Lung (tissue), 12 donors: ENCODE results near the gene ALOX15. TPM values are rescaled to one million over a fixed set of nuclear protein-coding genes. Genes with fewer than 3 reads are reported as not detected.

ENCODE experiments used
- ATAC-seq: fragments of 200-7000 bp; cut with Tn5 transposase; one replicate; pipeline ENCODE4 v1.9.1; 2020; ENCODE audit warnings: moderate number of reproducible peaks; ENCODE audit not compliant: insufficient read depth, low FRiP score
- DNase-seq, 3 donors: peaks; one replicate each; pipeline ENCODE4 v3.0.0-alpha.2; 2013 to 2017
- H3K27ac ChIP-seq, 2 donors: one replicate each; pipeline ENCODE4 v1.5.1; 2013; ENCODE audit warnings: mild to moderate bottlenecking in 2 of 2, moderate library complexity in 2 of 2, control low read depth in 1 of 2, inconsistent platforms in 1 of 2, low read depth in 1 of 2, low read length in 1 of 2
- H3K27me3 ChIP-seq, 3 donors: one replicate each; pipeline ENCODE4 v1.5.1; 2013; ENCODE audit warnings: low read length in 2 of 3; ENCODE audit not compliant: control insufficient read depth in 3 of 3, insufficient read depth in 3 of 3
- H3K36me3 ChIP-seq, 4 donors: one replicate each; pipeline ENCODE4 v1.5.1; 2013; ENCODE audit warnings: low read length in 4 of 4, mild to moderate bottlenecking in 1 of 4, moderate library complexity in 1 of 4; ENCODE audit not compliant: control insufficient read depth in 4 of 4, insufficient read depth in 4 of 4
- H3K4me1 ChIP-seq, 5 donors: one replicate each; pipeline ENCODE4 v1.5.1; 2013; ENCODE audit warnings: low read length in 5 of 5, mild to moderate bottlenecking in 2 of 5, moderate library complexity in 1 of 5; ENCODE audit not compliant: control insufficient read depth in 5 of 5, insufficient read depth in 5 of 5
- H3K4me3 ChIP-seq: one replicate; pipeline ENCODE4 v1.5.1; 2013; ENCODE audit warnings: mild to moderate bottlenecking, control low read depth, moderate library complexity
- H3K9ac ChIP-seq, 2 donors: one replicate each; pipeline ENCODE4 v1.5.1; 2013; ENCODE audit warnings: low read length in 2 of 2, control low read depth in 1 of 2; ENCODE audit not compliant: insufficient read depth in 1 of 2
- H3K9me3 ChIP-seq, 4 donors: one replicate each; pipeline ENCODE4 v1.5.1; 2013; ENCODE audit warnings: low read length in 3 of 4, mild to moderate bottlenecking in 1 of 4, moderate library complexity in 1 of 4; ENCODE audit not compliant: control insufficient read depth in 4 of 4, insufficient read depth in 3 of 4
- CTCF ChIP-seq: IDR thresholded peaks from 2 replicates; pipeline ENCODE4 v1.5.1; 2012; ENCODE audit warnings: mild to moderate bottlenecking; ENCODE audit errors: control extremely low read depth, extremely low read depth
- WGBS, 2 donors: extraction: QIAGEN DNeasy Blood & Tissue Kit; methylation state at CpG; one replicate each; pipeline ENCODE4 v1.1.7; 2013; 5-methylcytosine and 5-hydroxymethylcytosine counted together
- polyA plus RNA-seq, 2 donors: library from polyadenylated mRNA; stranded (reverse); fragments of 200-250 nt; gene quantifications; one replicate each; pipeline ENCODE4 v1.2.1, GENCODE V29; 2013
- total RNA-seq, 2 donors: library from RNA; depleted of rRNA in 1 of 2; stranded (reverse); fragments of >200 nt in 1 of 2; gene quantifications; one replicate each; pipeline ENCODE4 v1.2.1, GENCODE V29; 2014 to 2021
- donor health status: control.
- donor health status: control.
- donor health status: Bipolar disorder and iron deficiency.
- donor health status: healthy.
- donor health status: DM: yes; HTN: yes; CAD: no.

Gene ALOX15
- total and polyA plus RNA-seq, 4 donors, result 3.3 to 14.0 (median 5.6) TPM

GRCh38 chr17:4584917-4585637, 56.4 kb downstream of the ALOX15 start:
- H3K9ac ChIP-seq, result peak overlapping the region in 1 of 2 donors; percentile 34
- H3K36me3 ChIP-seq, result no peaks in the 10 kb centered on the region
- H3K4me1 ChIP-seq, result peaks cover 0 to 51% (median 15%) of the 10 kb centered on the region in 5 donors
- DNase-seq, result peak in 1 of 3 donors; percentile 34
- no peak for ATAC-seq
- 19 to 34% methylated on average over 45 to 57 of the region's 57 CpGs for WGBS, 2 donors
- no peak overlapping the region for H3K4me3 ChIP-seq
- no peak overlapping the region for H3K27ac ChIP-seq
- H3K9me3 ChIP-seq, result peaks cover 0 to 2% (median 0%) of the 10 kb centered on the region in 4 donors
- H3K27me3 ChIP-seq, result no peaks in the 10 kb centered on the region
- TF ChIP-seq CTCF, result no peak

GRCh38 chr17:4584101-4584916, 57.2 kb downstream of the ALOX15 start, which contains the start of gene SMTNL2:
TSS of gene SMTNL2 (plus strand) at chr17:4584529. CDS start at chr17:4584606, 77 bp downstream.
- Histone ChIP-seq H3K4me1 (peaks cover 0 to 51% (median 15%) of the 10 kb centered on the region in 5 donors), H3K27me3 (no peaks in the 10 kb centered on the region), H3K4me3 (peak within 1 kb of the TSS; percentile 22), H3K9ac (peak within 1 kb of the TSS in 1 of 2 donors; percentile 34), H3K9me3 (peaks cover 0 to 2% (median 0%) of the 10 kb centered on the region in 4 donors), H3K36me3 (no peaks in the 10 kb centered on the region), H3K27ac (no peak within 1 kb of the TSS)
- 1 to 2% methylated on average over 70 to 100 of the region's 100 CpGs for WGBS, 2 donors
- no peak for TF ChIP-seq CTCF
- DNase-seq (peak; percentile 78 to 90 (median 87)), ATAC-seq (no peak)

GRCh38 chr17:4583782-4584100, 57.7 kb downstream of the ALOX15 start:
- peak; percentile 24 for ATAC-seq
- Histone ChIP-seq H3K4me3 (no peak overlapping the region), H3K9me3 (peaks cover 0 to 2% (median 0%) of the 10 kb centered on the region in 4 donors), H3K36me3 (no peaks in the 10 kb centered on the region), H3K4me1 (peaks cover 0 to 49% (median 15%) of the 10 kb centered on the region in 5 donors), H3K27ac (no peak overlapping the region), H3K27me3 (no peaks in the 10 kb centered on the region), H3K9ac (peak overlapping the region in 1 of 2 donors; percentile 3)
- TF ChIP-seq CTCF, result no peak
- peak; percentile 73 to 81 (median 74) for DNase-seq
- 20 to 30% methylated on average over 12 of the region's 12 CpGs for WGBS, 2 donors
